Activated CD4-positive, alpha-beta T cell treated with anti-CD3 and anti-CD28 coated beads for 36 hours (primary cell): Measurements from ENCODE around the gene FLNB. TPM values are rescaled to one million over a fixed set of nuclear protein-coding genes. Genes with fewer than 3 reads are reported as not detected.
"Not testable (repeated sequence)": the region's sequence is repeated elsewhere in the genome, so short reads cannot be mapped to it uniquely, and the experiment has no call there.

Experiments used
- ATAC-seq: fragments of 200-7000 bp; cut with Tn5 transposase; one replicate; pipeline ENCODE4 v1.10.0; 2021; ENCODE audit warnings: mild to moderate bottlenecking, moderate library complexity
- CTCF ChIA-PET: fragments of 350-600 bp; sonication (Branson Sonifier 250); formaldehyde crosslinking; loops from one replicate; lab custom pipeline; 2021; ENCODE audit warnings: antibody characterized with exemption; lab: Charles Lee
- POLR2A ChIA-PET: fragments of 350-600 bp; sonication (Branson Sonifier 250); formaldehyde crosslinking; loops from one replicate; lab custom pipeline; 2021; ENCODE audit warnings: antibody characterized with exemption, inconsistent platforms; lab: Charles Lee
- DNase-seq: peaks from one replicate; pipeline ENCODE4 v3.0.0-alpha.2; 2020
- H3K27ac Mint-ChIP-seq: one replicate; pipeline ENCODE4 v1.8.0; 2021; ENCODE audit warnings: mixed read lengths
- H3K27me3 Mint-ChIP-seq: one replicate; pipeline ENCODE4 v1.8.0; 2021; ENCODE audit warnings: mixed read lengths
- H3K36me3 Mint-ChIP-seq: one replicate; pipeline ENCODE4 v1.8.0; 2021; ENCODE audit warnings: low read depth, mixed read lengths
- H3K4me1 Mint-ChIP-seq: one replicate; pipeline ENCODE4 v1.8.0; 2021; ENCODE audit warnings: mixed read lengths
- H3K4me3 Mint-ChIP-seq: one replicate; pipeline ENCODE4 v1.8.0; 2021; ENCODE audit warnings: mild to moderate bottlenecking, moderate library complexity, mixed read lengths
- H3K9me3 Mint-ChIP-seq: one replicate; pipeline ENCODE4 v1.8.0; 2021; ENCODE audit warnings: low read depth, mixed read lengths
- intact Hi-C, 2 experiments: fragments of 100-400 bp; cut with DNase I in 1 of 2; cut with micrococcal nuclease in 1 of 2; formaldehyde crosslinking; loops; one replicate each; pipeline versions ENCODE4 v1.14.2 to v1.15.1; 2022 to 2024; cut with DNase I, micrococcal nuclease
- total RNA-seq, 2 experiments: library from RNA; stranded (reverse); gene quantifications; one replicate each; pipeline ENCODE4 v1.2.3, GENCODE V29; 2021

FLNB gene
- total RNA-seq, 2 experiments from 2014 or later = 25.4 to 29.1 TPM

- H3K9me3 Mint-ChIP-seq, H3K27ac Mint-ChIP-seq, intact Hi-C loops, DNase-seq, ATAC-seq, POLR2A ChIA-PET, H3K4me3 Mint-ChIP-seq, H3K4me1 Mint-ChIP-seq, H3K36me3 Mint-ChIP-seq: not testable (repeated sequence)
- CTCF ChIA-PET = interaction anchor here (0.5 to 1.0 kb wide), 4 partner anchors 9 to 1791 kb away, joined by 3 to 5 read pairs (median 3); no protein-coding TSS in a partner anchor
- H3K27me3 Mint-ChIP-seq = peaks cover 13% of the 10 kb centered on the region
These were observed 193.2 kb downstream of the FLNB start for GRCh38 chr3:58201451-58201850.

DNA sequence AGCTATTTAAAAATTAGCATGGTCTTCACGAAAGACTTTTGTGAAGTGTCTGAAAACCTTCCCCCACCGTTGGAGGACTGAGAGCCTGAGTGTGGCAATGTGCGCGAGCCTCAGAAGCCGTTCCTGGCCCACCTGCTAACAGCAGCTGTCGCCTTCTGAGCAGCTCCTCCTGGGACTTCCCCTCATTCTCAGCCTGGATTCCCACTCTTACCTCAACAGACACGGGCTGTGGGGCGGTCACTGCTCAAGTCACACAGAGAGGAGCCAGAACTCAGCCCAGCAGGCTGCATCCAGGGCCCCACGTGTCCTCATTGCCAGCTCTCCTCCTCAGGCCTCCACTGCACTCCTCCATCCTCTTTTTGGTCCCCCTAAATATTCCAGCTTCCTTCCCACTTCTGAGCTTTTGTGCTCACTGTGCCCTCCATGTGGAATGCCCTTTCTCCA lies 194.7 kb downstream of the FLNB start:
- H3K27ac Mint-ChIP-seq = no peak overlapping the region
- CTCF ChIA-PET = interaction anchor here (0.7 to 1.4 kb wide), 5 partner anchors 10 to 105 kb away, joined by 3 to 6 read pairs (median 5); partner anchors contain the start of genes HTD2 and RPP14
- POLR2A ChIA-PET = no interaction called here

GRCh38 chr3:58203541-58203940 lies 195.3 kb downstream of the FLNB start:
- Mint-ChIP-seq H3K27ac (no peak overlapping the region), H3K4me3 (no peak overlapping the region), H3K27me3 (peaks cover 18% of the 10 kb centered on the region), H3K4me1 (peaks cover 14% of the 10 kb centered on the region), H3K36me3 (peaks cover 3% of the 10 kb centered on the region), H3K9me3 (peaks cover 3% of the 10 kb centered on the region)
- intact Hi-C loops = no loop called here
- CTCF ChIA-PET = interaction anchor here (1.1 to 1.4 kb wide), 4 partner anchors 9 to 104 kb away, joined by 3 to 6 read pairs (median 5); partner anchors contain the start of genes HTD2 and RPP14
- POLR2A ChIA-PET = no interaction called here
- DNase-seq (no peak), ATAC-seq (no peak)

More for the DNA sequence above, 194.7 kb downstream of the FLNB start:
- peaks cover 3% of the 10 kb centered on the region for H3K9me3 Mint-ChIP-seq
- peaks cover 16% of the 10 kb centered on the region for H3K27me3 Mint-ChIP-seq
- no peak overlapping the region for H3K4me3 Mint-ChIP-seq
- ATAC-seq (no peak), DNase-seq (no peak)
- H3K36me3 Mint-ChIP-seq = peaks cover 3% of the 10 kb centered on the region
- intact Hi-C loops = no loop called here
- H3K4me1 Mint-ChIP-seq = peaks cover 14% of the 10 kb centered on the region

DNA sequence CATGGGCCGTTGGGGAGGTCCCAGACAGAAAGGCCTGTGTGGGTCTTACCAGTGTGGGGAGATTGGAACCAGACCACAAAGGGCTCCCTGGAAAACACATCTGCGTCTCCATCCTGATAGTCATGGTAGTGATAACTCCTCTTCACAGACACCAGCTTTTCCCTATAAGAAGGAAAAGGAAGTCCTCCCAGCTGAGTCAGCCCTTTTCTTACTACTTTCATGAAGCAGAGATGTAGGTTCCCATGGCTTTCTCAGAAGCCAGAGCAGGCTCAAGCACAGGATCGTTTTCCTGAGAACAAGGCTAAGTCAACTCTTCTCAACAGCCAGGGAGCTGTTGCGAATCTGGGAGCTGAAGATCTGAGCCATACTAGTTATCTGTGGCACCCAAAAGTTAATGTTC lies 196.5 kb downstream of the FLNB start:
- H3K9me3 Mint-ChIP-seq = peaks cover 3% of the 10 kb centered on the region
- peaks cover 15% of the 10 kb centered on the region for H3K27me3 Mint-ChIP-seq
- ChIA-PET POLR2A (no interaction called here), CTCF (interaction anchor here (0.6 to 2.2 kb wide), 5 partner anchors 10 to 159 kb away, joined by 3 to 10 read pairs (median 6); no protein-coding TSS in a partner anchor)
- peaks cover 3% of the 10 kb centered on the region for H3K36me3 Mint-ChIP-seq
- intact Hi-C loops = no loop called here
- H3K27ac Mint-ChIP-seq = no peak overlapping the region
- H3K4me3 Mint-ChIP-seq = no peak overlapping the region
- ATAC-seq (no peak), DNase-seq (no peak)
- H3K4me1 Mint-ChIP-seq = peaks cover 14% of the 10 kb centered on the region

- CTCF ChIA-PET = interaction anchor here (0.6 to 2.2 kb wide), 2 partner anchors 11 to 1198 kb away, joined by 3 to 10 read pairs; no protein-coding TSS in a partner anchor
- H3K4me1 Mint-ChIP-seq = peaks cover 12% of the 10 kb centered on the region
- no peak overlapping the region for H3K27ac Mint-ChIP-seq
- POLR2A ChIA-PET = interaction anchor here (0.5 kb wide), 1 partner anchor 21 kb away, joined by 4 read pairs; no protein-coding TSS in a partner anchor
- ATAC-seq (no peak), DNase-seq (no peak)
- H3K9me3 Mint-ChIP-seq = peaks cover 3% of the 10 kb centered on the region
- intact Hi-C loops = loop anchor here (1.0 kb wide), 1 partner anchor 8 kb away; no protein-coding TSS in a partner anchor
- no peak overlapping the region for H3K4me3 Mint-ChIP-seq
- peaks cover 3% of the 10 kb centered on the region for H3K36me3 Mint-ChIP-seq
- peaks cover 13% of the 10 kb centered on the region for H3K27me3 Mint-ChIP-seq
These were observed 197.8 kb downstream of the FLNB start for GRCh38 chr3:58205981-58206380.

DNA sequence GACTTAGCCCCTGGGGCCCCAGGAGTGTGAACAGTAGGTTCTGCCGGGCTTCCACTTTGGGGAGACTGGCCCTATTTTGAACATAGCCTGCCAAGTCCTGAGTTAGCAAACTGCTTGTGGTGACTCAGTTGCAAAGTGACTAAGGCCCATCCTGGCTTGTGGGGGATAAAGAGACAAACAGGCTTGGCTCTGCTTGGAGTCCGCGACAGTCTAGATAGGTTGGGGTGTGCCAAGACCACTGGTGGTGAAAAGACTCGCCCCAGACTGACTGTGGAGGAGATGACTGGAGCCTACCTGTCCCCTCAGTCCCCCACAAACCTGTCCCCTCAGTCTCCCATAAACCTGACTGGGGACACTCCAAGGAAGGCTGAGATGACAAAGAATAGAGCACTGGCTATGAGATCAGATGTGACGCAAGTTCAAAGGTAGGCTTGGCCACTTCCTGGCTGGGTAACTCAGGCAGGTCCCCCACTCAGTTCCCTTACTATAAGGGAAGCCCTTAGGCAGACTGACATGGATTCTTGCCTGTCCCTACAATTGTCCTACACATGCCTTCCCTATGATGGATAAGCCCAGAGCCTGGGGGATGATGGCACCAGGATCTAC lies 198.3 kb downstream of the FLNB start:
- Mint-ChIP-seq H3K4me3 (no peak overlapping the region), H3K27ac (peak overlapping the region; percentile 47), H3K36me3 (peaks cover 3% of the 10 kb centered on the region), H3K9me3 (peaks cover under 1% of the 10 kb centered on the region), H3K4me1 (peaks cover 12% of the 10 kb centered on the region), H3K27me3 (peaks cover 13% of the 10 kb centered on the region)
- ATAC-seq (peak; percentile 98), DNase-seq (peak; percentile 73)
- CTCF ChIA-PET = interaction anchor here (0.6 to 2.2 kb wide), 5 partner anchors 10 to 1197 kb away, joined by 3 to 13 read pairs (median 10); no protein-coding TSS in a partner anchor
- POLR2A ChIA-PET = interaction anchor here (0.5 kb wide), 1 partner anchor 21 kb away, joined by 4 read pairs; no protein-coding TSS in a partner anchor
- intact Hi-C loops = loop anchor here (1.0 kb wide), 1 partner anchor 8 kb away; no protein-coding TSS in a partner anchor

GRCh38 chr3:58207954-58208353 lies 199.7 kb downstream of the FLNB start:
- intact Hi-C loops = no loop called here
- CTCF ChIA-PET = interaction anchor here (0.6 to 1.5 kb wide), 4 partner anchors 9 to 93 kb away, joined by 3 to 13 read pairs (median 6); no protein-coding TSS in a partner anchor
- H3K27me3 Mint-ChIP-seq = peaks cover 11% of the 10 kb centered on the region
- H3K4me3 Mint-ChIP-seq = no peak overlapping the region
- H3K27ac Mint-ChIP-seq = no peak overlapping the region
- H3K9me3 Mint-ChIP-seq = no peaks in the 10 kb centered on the region
- POLR2A ChIA-PET = no interaction called here
- DNase-seq (no peak), ATAC-seq (no peak)
- peaks cover 12% of the 10 kb centered on the region for H3K4me1 Mint-ChIP-seq
- H3K36me3 Mint-ChIP-seq = peaks cover 3% of the 10 kb centered on the region

GRCh38 chr3:58209933-58210332 lies 201.7 kb downstream of the FLNB start:
- Mint-ChIP-seq H3K4me1 (peaks cover 22% of the 10 kb centered on the region), H3K4me3 (no peak overlapping the region), H3K27ac (no peak overlapping the region), H3K9me3 (no peaks in the 10 kb centered on the region), H3K27me3 (peaks cover 7% of the 10 kb centered on the region), H3K36me3 (no peaks in the 10 kb centered on the region)
- POLR2A ChIA-PET = no interaction called here
- intact Hi-C loops = no loop called here
- CTCF ChIA-PET = interaction anchor here (0.7 to 11.2 kb wide), 2 partner anchors 10 to 21 kb away, joined by 3 to 224 read pairs; no protein-coding TSS in a partner anchor
- no peak for DNase-seq
- no peak for ATAC-seq

DNA sequence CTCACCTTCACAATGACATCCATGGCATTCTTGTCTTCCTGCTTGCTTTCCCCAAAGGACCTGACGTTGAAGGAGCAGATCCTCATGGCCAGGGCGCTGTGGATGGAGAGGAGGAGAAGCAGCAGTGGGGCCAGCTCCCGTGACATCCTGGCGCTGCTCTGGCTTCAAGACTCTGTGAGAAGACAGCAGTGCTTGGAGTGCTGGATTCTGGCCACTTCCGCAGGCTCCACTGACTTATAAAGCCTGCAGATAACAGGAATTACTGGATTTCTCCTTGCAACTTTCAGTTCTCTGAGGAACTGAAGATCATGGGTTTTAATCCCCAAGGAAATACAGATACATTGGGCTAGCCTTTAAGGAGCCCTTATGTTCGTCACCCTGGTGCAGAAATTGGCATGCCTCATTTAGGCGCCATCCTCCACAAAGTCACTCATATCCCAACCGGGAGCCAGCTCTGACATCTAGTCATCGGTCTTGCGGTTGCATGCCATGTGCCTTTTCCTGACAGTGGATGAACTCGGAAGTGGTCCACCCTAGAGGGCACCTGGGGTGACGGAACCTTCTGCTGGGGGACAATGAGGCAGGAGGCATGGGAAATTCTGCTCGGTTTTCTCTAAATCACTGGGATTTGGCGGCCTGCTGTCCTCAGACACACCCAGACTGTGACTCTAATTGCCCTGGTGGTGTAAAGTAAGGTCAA lies 202.7 kb downstream of the FLNB start, which contains the start of gene DNASE1L3:
TSS of gene DNASE1L3 (minus strand) at position 212 of the 700 bp plus-strand sequence. CDS start at position 146, 66 bp downstream.
- CTCF ChIA-PET = interaction anchor here (0.6 to 11.2 kb wide), 3 partner anchors 11 to 102 kb away, joined by 3 to 224 read pairs (median 4); no protein-coding TSS in a partner anchor
- no peak for DNase-seq
- H3K36me3 Mint-ChIP-seq = no peaks in the 10 kb centered on the region
- intact Hi-C loops = no loop called here
- H3K9me3 Mint-ChIP-seq = no peaks in the 10 kb centered on the region
- H3K4me1 Mint-ChIP-seq = peaks cover 30% of the 10 kb centered on the region
- no peak for ATAC-seq
- H3K27ac Mint-ChIP-seq = no peak within 1 kb of the TSS
- H3K27me3 Mint-ChIP-seq = peaks cover 7% of the 10 kb centered on the region
- POLR2A ChIA-PET = no interaction called here
- H3K4me3 Mint-ChIP-seq = no peak within 1 kb of the TSS

- H3K4me1 Mint-ChIP-seq = peaks cover 36% of the 10 kb centered on the region
- peak; percentile 76 for DNase-seq
- no peaks in the 10 kb centered on the region for H3K9me3 Mint-ChIP-seq
- POLR2A ChIA-PET = interaction anchor here (0.7 to 1.0 kb wide), 2 partner anchors 1213 to 1249 kb away, joined by 3 read pairs; no protein-coding TSS in a partner anchor
- H3K27ac Mint-ChIP-seq = peak overlapping the region; percentile 70
- H3K4me3 Mint-ChIP-seq = peak overlapping the region; percentile 24
- peaks cover 7% of the 10 kb centered on the region for H3K27me3 Mint-ChIP-seq
- peak; percentile 97 for ATAC-seq
- CTCF ChIA-PET = interaction anchor here (1.0 to 11.2 kb wide), 11 partner anchors 8 to 207 kb away, joined by 3 to 224 read pairs (median 5); partner anchors contain the start of genes ABHD6, FLNB, HTD2 and RPP14
- intact Hi-C loops = loop anchor here (1.0 to 5.0 kb wide), 5 partner anchors 8 to 121 kb away; partner anchors contain the start of genes ABHD6 (in 1 of the 2), HTD2 (in 1 of the 2) and RPP14 (in 1 of the 2)
- no peaks in the 10 kb centered on the region for H3K36me3 Mint-ChIP-seq
These were observed 206.5 kb downstream of the FLNB start for GRCh38 chr3:58214484-58215316.
